Sigmoid colon (tissue), 7 donors: ENCODE results near the gene LARP4. TPM values are rescaled to one million over a fixed set of nuclear protein-coding genes. Genes with fewer than 3 reads are reported as not detected.

Source experiments
- DNase-seq: peaks from one replicate; pipeline ENCODE4 v3.0.0-alpha.2; 2019
- H3K27ac ChIP-seq, 4 donors: fragments of 200-600 bp; sonication (generic); one replicate each; pipeline ENCODE4 v1.5.1; 2016 to 2019; ENCODE audit warnings: mild to moderate bottlenecking in 1 of 4
- H3K27me3 ChIP-seq, 3 donors: fragments of 200-600 bp; sonication (generic); one replicate each; pipeline ENCODE4 v1.5.1; 2019; ENCODE audit warnings: mild to moderate bottlenecking in 1 of 3
- H3K36me3 ChIP-seq, 4 donors: fragments of 200-600 bp; sonication (generic); one replicate each; pipeline ENCODE4 v1.5.1; 2016 to 2019
- H3K4me1 ChIP-seq, 4 donors: fragments of 200-600 bp; sonication (generic); one replicate each; pipeline ENCODE4 v1.5.1; 2017 to 2019
- H3K4me3 ChIP-seq, 4 donors: fragments of 200-600 bp; sonication (generic); one replicate each; pipeline ENCODE4 v1.5.1; 2017 to 2019; ENCODE audit warnings: mild to moderate bottlenecking in 2 of 4, moderate library complexity in 1 of 4
- H3K9me3 ChIP-seq, 4 donors: fragments of 200-600 bp in 3 of 4; sonication (generic) in 3 of 4; one replicate each; pipeline versions ENCODE4 v1.5.1 to v1.6.1; 2013 to 2019
- EP300 ChIP-seq, 4 donors: sonication (generic); formaldehyde crosslinking; IDR thresholded peaks; one replicate each; pipeline ENCODE4 v1.6.1; 2017; ENCODE audit warnings: antibody characterized with exemption in 4 of 4
- POLR2A ChIP-seq, 2 donors: fragments of 450-650 bp; IDR thresholded peaks; one replicate each; pipeline ENCODE4 v1.6.1; 2016; ENCODE audit warnings: antibody characterized with exemption in 2 of 2, mild to moderate bottlenecking in 2 of 2, moderate library complexity in 2 of 2
- POLR2AphosphoS5 ChIP-seq, 4 donors: sonication (generic); formaldehyde crosslinking; IDR thresholded peaks; one replicate each; pipeline ENCODE4 v1.6.1; 2017; ENCODE audit warnings: antibody characterized with exemption in 4 of 4
- WGBS, 2 donors: extraction: QIAGEN DNeasy Blood & Tissue Kit; methylation state at CpG; one replicate each; pipeline ENCODE4 v1.1.7; 2013; 5-methylcytosine and 5-hydroxymethylcytosine counted together
- intact Hi-C: fragments of 100-400 bp; cut with DNase I; formaldehyde crosslinking; loops from one replicate; pipeline ENCODE4 v1.15.1; 2023
- polyA plus RNA-seq, 3 donors: library from polyadenylated mRNA; stranded (reverse); fragments of 200-250 nt; gene quantifications; one replicate each; pipeline ENCODE4 v1.2.3, GENCODE V29; 2013
- total RNA-seq, 4 donors: library from RNA; depleted of rRNA; stranded (reverse); fragments of >200 nt; gene quantifications; one replicate each; pipeline ENCODE4 v1.1.0, GENCODE V29; 2016
- TF ChIP-seq, protein P1 (sequence below), 4 experiments: fragments of 450-650 bp in 3 of 4; fragments of 200-600 bp in 1 of 4; IDR thresholded peaks; one replicate each; pipeline ENCODE4 v1.5.1; 2016 to 2019; ENCODE audit warnings: antibody characterized with exemption in 4 of 4, mild to moderate bottlenecking in 3 of 4, moderate library complexity in 2 of 4
- donor health status: healthy with polysubstance abuse.
- donor health status: Bipolar disorder and iron deficiency.
- donor health status: healthy.

LARP4 gene
- total RNA-seq (10 to 100 TPM; 51.9 to 78.4 (median 59.3) TPM), polyA plus RNA-seq (10 to 100 TPM in 1 of 3 donors, 1 to 10 TPM in 2; 4.9 to 13.4 (median 8.4) TPM)

DNA sequence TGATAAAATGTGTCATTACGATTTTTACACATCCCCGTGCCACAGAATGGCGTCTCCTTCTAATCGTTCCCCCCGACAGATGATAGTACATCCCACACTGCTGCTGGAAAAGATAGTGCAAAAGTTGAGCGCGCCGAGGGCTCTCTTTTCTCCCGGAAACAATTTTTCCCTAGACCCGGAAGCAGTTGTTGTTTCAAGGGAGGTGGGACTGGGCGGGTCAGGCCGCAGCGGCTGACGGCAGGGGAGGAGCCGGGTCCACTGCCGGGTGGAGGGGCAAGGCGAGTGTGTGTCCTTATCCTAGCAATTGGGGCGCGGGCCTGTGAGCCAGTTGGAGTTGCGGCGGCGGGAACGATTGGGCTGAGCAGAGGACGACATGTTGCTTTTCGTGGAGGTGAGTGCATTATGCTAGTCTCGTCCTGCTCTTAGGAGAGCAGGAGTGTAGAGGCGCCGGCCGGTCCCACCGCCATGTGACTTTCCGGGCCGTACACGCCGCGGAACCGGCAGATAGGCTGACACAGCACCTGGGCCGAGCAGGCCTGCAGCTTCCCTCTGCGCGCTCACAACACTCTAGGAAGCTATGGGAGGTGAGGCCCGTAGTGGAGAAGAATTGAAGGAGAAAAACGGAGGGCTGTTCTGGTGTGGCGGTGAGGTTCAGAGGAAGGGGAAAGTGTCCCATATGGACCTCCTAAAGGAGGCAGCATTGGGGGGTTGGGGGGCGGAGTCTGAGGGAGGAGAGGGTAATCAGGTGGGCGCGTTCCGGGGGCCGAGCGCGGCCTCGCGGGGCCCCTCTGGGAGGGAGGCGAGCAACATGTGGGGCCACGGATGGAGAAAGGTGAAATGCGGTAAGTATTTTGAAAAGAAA, at the start of gene LARP4:
LARP4 (plus strand) TSS at position 248 of the 862 bp plus-strand sequence; CDS start at position 374, 126 bp downstream.
- intact Hi-C loops = loop anchor here (5.0 kb wide), 2 partner anchors 119 to 179 kb away; partner anchors contain the start of gene LIMA1
- H3K4me3 ChIP-seq = peak within 1 kb of the TSS; percentile 75 to 87 (median 82)
- TF ChIP-seq, protein P1, sequence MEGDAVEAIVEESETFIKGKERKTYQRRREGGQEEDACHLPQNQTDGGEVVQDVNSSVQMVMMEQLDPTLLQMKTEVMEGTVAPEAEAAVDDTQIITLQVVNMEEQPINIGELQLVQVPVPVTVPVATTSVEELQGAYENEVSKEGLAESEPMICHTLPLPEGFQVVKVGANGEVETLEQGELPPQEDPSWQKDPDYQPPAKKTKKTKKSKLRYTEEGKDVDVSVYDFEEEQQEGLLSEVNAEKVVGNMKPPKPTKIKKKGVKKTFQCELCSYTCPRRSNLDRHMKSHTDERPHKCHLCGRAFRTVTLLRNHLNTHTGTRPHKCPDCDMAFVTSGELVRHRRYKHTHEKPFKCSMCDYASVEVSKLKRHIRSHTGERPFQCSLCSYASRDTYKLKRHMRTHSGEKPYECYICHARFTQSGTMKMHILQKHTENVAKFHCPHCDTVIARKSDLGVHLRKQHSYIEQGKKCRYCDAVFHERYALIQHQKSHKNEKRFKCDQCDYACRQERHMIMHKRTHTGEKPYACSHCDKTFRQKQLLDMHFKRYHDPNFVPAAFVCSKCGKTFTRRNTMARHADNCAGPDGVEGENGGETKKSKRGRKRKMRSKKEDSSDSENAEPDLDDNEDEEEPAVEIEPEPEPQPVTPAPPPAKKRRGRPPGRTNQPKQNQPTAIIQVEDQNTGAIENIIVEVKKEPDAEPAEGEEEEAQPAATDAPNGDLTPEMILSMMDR (IDR thresholded peaks at IDR 0.05) = no peak
- TF ChIP-seq POLR2A (IDR thresholded peaks at IDR 0.05) (peak; percentile 89), POLR2AphosphoS5 (IDR thresholded peaks at IDR 0.05) (peak; percentile 95 to 98 (median 96)), EP300 (IDR thresholded peaks at IDR 0.05) (no peak)
- H3K9me3 ChIP-seq = no peaks in the 10 kb centered on the region
- H3K27me3 ChIP-seq = no peaks in the 10 kb centered on the region
- DNase-seq = peak; percentile 97
- peaks cover 0 to 41% (median 34%) of the 10 kb centered on the region in 4 donors for H3K4me1 ChIP-seq
- H3K27ac ChIP-seq = peak within 1 kb of the TSS; percentile 87 to 98 (median 96)
- H3K36me3 ChIP-seq = no peaks in the 10 kb centered on the region
- 0 to 1% methylated on average over 54 of the region's 54 CpGs for WGBS, 2 donors

DNA sequence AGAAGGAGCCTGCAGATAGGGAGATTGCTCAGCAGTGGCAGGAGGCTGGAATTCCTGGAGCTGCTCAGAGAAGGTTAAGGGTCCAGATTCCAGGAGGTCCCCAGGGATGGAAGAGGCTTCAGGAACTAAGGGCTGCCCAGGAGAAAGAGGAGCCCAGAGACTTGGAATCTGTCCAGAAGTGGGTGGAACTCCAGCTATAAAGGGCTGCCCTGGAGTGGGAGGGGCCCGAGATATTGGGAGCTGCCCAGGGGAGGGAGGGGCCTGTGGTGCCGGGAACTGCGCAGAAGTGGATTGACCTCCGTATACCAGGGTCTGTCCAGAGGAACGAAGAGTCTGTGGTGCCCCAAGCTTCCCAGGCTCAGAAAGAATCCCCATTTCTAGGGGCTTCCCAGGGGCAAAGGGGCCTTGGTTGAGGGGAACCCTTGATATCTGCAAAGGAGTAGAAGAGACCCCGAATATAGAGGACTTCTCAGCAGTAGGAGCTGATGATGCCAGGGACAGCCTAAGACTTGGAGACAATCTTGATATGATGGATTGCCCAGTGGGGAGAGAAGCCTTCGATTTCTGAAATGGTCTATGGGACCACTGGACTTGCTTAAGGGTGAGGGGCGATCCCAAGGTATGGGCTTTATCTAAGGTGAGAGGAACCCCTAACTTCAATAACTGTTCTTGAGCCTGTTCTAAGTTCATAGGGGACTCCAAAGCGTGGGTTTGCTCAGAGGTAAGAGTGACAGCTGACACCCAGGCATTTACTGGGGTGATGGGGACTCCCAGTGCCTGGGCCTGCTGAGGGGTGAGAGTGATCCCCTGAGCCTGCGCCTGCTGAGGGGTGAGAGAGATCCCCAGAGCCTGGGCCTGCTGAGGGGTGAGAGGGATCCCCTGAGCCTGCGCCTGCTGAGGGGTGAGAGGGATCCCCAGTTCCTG, 49.3 kb upstream of the LARP4 start:
- intact Hi-C loops = no loop called here
- no peak overlapping the region for H3K4me3 ChIP-seq
- H3K36me3 ChIP-seq = no peaks in the 10 kb centered on the region
- no peaks in the 10 kb centered on the region for H3K9me3 ChIP-seq
- no peak overlapping the region for H3K27ac ChIP-seq
- DNase-seq = no peak
- H3K27me3 ChIP-seq = no peaks in the 10 kb centered on the region
- WGBS, 2 donors = 62 to 82% methylated on average over 11 of the region's 11 CpGs
- H3K4me1 ChIP-seq = peaks cover 0 to 9% (median 0%) of the 10 kb centered on the region in 4 donors
- TF ChIP-seq, protein P1 (IDR thresholded peaks at IDR 0.05) = no peak
- TF ChIP-seq POLR2AphosphoS5 (IDR thresholded peaks at IDR 0.05) (no peak), POLR2A (IDR thresholded peaks at IDR 0.05) (no peak), EP300 (IDR thresholded peaks at IDR 0.05) (no peak)

DNA sequence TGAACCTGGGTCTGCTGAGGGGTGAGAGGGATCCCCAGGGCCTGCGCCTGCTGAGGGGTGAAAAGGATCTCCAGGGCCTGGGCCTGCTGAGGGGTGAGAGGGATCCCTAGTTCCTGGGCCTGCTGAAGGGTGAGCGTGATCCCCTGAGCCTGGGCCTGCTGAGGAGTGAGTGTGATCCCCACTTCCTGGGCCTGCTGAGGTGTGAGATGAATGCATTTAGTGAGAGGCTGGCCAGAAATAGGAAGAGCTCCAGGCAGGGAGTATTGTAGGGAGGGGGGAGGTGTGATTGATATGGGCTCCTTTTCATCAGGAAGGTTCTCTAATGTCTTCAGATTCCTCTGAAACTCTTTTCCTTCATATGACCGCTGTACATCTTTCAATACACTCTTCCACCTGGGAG, 47.3 kb upstream of the LARP4 start:
- H3K27me3 ChIP-seq = no peaks in the 10 kb centered on the region
- 95 to 97% methylated on average over 3 of the region's 3 CpGs for WGBS, 2 donors
- no peaks in the 10 kb centered on the region for H3K36me3 ChIP-seq
- DNase-seq = no peak
- TF ChIP-seq, protein P1 (IDR thresholded peaks at IDR 0.05) = no peak
- TF ChIP-seq EP300 (IDR thresholded peaks at IDR 0.05) (no peak), POLR2A (IDR thresholded peaks at IDR 0.05) (no peak), POLR2AphosphoS5 (IDR thresholded peaks at IDR 0.05) (no peak)
- H3K4me1 ChIP-seq = peaks cover 0 to 9% (median 0%) of the 10 kb centered on the region in 4 donors
- H3K9me3 ChIP-seq = no peaks in the 10 kb centered on the region
- H3K27ac ChIP-seq = no peak overlapping the region
- no peak overlapping the region for H3K4me3 ChIP-seq
- intact Hi-C loops = no loop called here

DNA sequence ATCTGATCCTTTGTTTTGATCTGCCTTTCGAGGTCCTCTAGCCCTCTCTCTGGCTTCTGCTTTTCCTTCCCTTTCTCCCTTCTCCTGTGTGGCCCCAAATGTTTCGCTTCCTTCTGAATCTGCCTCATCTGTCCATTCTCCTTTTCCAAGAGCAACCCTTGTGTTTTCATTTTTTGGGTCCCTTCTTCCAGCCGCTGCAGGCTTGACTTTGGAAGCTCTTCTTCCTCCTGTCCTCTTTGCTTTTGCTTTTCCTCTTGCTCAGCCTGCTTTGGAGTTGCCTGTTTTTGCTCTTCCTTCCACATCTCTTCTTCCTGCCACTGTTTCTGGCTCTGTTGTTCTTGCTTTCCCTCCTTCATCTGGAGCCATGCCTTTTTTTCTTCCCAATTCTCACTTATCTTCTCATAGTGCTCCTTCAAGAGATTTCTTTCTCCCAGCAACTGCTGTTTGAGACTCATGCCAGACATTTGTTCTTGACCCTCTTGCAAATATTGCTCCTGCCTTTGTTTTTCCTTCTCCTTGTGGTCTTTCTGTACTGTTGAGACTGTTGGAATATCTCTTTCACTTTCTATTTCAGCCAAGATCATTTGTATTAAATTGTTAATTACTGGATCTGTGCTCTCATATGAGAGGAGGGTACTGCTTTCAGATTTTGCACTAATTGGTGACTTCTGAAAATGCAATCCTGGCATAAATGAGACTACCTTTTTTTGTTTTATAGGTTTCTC, 46.7 kb upstream of the LARP4 start:
- intact Hi-C loops = no loop called here
- TF ChIP-seq POLR2AphosphoS5 (IDR thresholded peaks at IDR 0.05) (no peak), POLR2A (IDR thresholded peaks at IDR 0.05) (no peak), EP300 (IDR thresholded peaks at IDR 0.05) (no peak)
- TF ChIP-seq, protein P1 (IDR thresholded peaks at IDR 0.05) = no peak
- 87 to 93% methylated on average over 3 of the region's 3 CpGs for WGBS, 2 donors
- no peaks in the 10 kb centered on the region for H3K27me3 ChIP-seq
- H3K4me1 ChIP-seq = peaks cover 0 to 9% (median 0%) of the 10 kb centered on the region in 4 donors
- no peaks in the 10 kb centered on the region for H3K36me3 ChIP-seq
- no peak for DNase-seq
- H3K27ac ChIP-seq = peak overlapping the region in 2 of 4 donors; percentile 3 to 5
- H3K9me3 ChIP-seq = no peaks in the 10 kb centered on the region
- peak overlapping the region in 1 of 4 donors; percentile 2 for H3K4me3 ChIP-seq
